Measurements from ENCODE around the gene MPHOSPH8. TPM values are rescaled to one million over a fixed set of nuclear protein-coding genes. Genes with fewer than 3 reads are reported as not detected.
"Not testable (repeated sequence)": the region's sequence is repeated elsewhere in the genome, so short reads cannot be mapped to it uniquely, and the experiment has no call there.

The MPHOSPH8 gene
- total RNA-seq, 1 donor from 2014 or later = 9.7 TPM

- H3K36me3 ChIP-seq (ENCODE audit: control insufficient read depth, insufficient read depth, low read length) = no peaks in the 10 kb centered on the region
- H3K27me3 ChIP-seq (ENCODE audit: control insufficient read depth, insufficient read depth, low read length) = no peaks in the 10 kb centered on the region
- no peak for TF ChIP-seq CTCF (IDR thresholded peaks at IDR 0.05; ENCODE audit: insufficient read depth, low read length, severe bottlenecking)
- no peak for DNase-seq (ENCODE audit: low read depth)
- FAIRE-seq = no peak
- H3K4me3 ChIP-seq (ENCODE audit: low read depth, low read length) = no peak overlapping the region
These were observed 25.9 kb upstream of the MPHOSPH8 start for GRCh38 chr13:19607523-19608078.

GRCh38 chr13:19618977-19619376 lies 14.5 kb upstream of the MPHOSPH8 start:
- no peak for FAIRE-seq
- no peak overlapping the region for H3K4me3 ChIP-seq (ENCODE audit: low read depth, low read length)
- DNase-seq (ENCODE audit: low read depth) = peak; percentile 56
- peak; percentile 73 for TF ChIP-seq CTCF (IDR thresholded peaks at IDR 0.05; ENCODE audit: insufficient read depth, low read length, severe bottlenecking)
- no peaks in the 10 kb centered on the region for H3K27me3 ChIP-seq (ENCODE audit: control insufficient read depth, insufficient read depth, low read length)
- no peaks in the 10 kb centered on the region for H3K36me3 ChIP-seq (ENCODE audit: control insufficient read depth, insufficient read depth, low read length)

GRCh38 chr13:19622193-19622592 lies 11.3 kb upstream of the MPHOSPH8 start:
- no peaks in the 10 kb centered on the region for H3K36me3 ChIP-seq (ENCODE audit: control insufficient read depth, insufficient read depth, low read length)
- FAIRE-seq (no peak), DNase-seq (ENCODE audit: low read depth) (peak; percentile 28)
- no peaks in the 10 kb centered on the region for H3K27me3 ChIP-seq (ENCODE audit: control insufficient read depth, insufficient read depth, low read length)
- no peak for TF ChIP-seq CTCF (IDR thresholded peaks at IDR 0.05; ENCODE audit: insufficient read depth, low read length, severe bottlenecking)
- no peak overlapping the region for H3K4me3 ChIP-seq (ENCODE audit: low read depth, low read length)

GRCh38 chr13:19624265-19624664 lies 9.2 kb upstream of the MPHOSPH8 start:
- Histone ChIP-seq H3K27me3 (ENCODE audit: control insufficient read depth, insufficient read depth, low read length) (no peaks in the 10 kb centered on the region), H3K4me3 (ENCODE audit: low read depth, low read length) (no peak overlapping the region), H3K36me3 (ENCODE audit: control insufficient read depth, insufficient read depth, low read length) (no peaks in the 10 kb centered on the region)
- DNase-seq (ENCODE audit: low read depth) (no peak), FAIRE-seq (no peak)
- TF ChIP-seq CTCF (IDR thresholded peaks at IDR 0.05; ENCODE audit: insufficient read depth, low read length, severe bottlenecking) = no peak

GRCh38 chr13:19632915-19633478 lies 462 bp upstream of the MPHOSPH8 start:
- no peak for FAIRE-seq
- peak; percentile 55 for DNase-seq (ENCODE audit: low read depth)
- peak overlapping the region; percentile 56 for H3K4me3 ChIP-seq (ENCODE audit: low read depth, low read length)
- no peaks in the 10 kb centered on the region for H3K36me3 ChIP-seq (ENCODE audit: control insufficient read depth, insufficient read depth, low read length)
- TF ChIP-seq CTCF (IDR thresholded peaks at IDR 0.05; ENCODE audit: insufficient read depth, low read length, severe bottlenecking) = no peak
- H3K27me3 ChIP-seq (ENCODE audit: control insufficient read depth, insufficient read depth, low read length) = no peaks in the 10 kb centered on the region

GRCh38 chr13:19634256-19634740 lies 839 bp downstream of the MPHOSPH8 start:
- Histone ChIP-seq H3K27me3 (ENCODE audit: control insufficient read depth, insufficient read depth, low read length) (no peaks in the 10 kb centered on the region), H3K36me3 (ENCODE audit: control insufficient read depth, insufficient read depth, low read length) (no peaks in the 10 kb centered on the region), H3K4me3 (ENCODE audit: low read depth, low read length) (peak overlapping the region; percentile 56)
- peak; percentile 26 for DNase-seq (ENCODE audit: low read depth)
- no peak for FAIRE-seq
- TF ChIP-seq CTCF (IDR thresholded peaks at IDR 0.05; ENCODE audit: insufficient read depth, low read length, severe bottlenecking) = no peak

- not testable (repeated sequence) for FAIRE-seq; H3K27me3 ChIP-seq (ENCODE audit: control insufficient read depth, insufficient read depth, low read length); H3K36me3 ChIP-seq (ENCODE audit: control insufficient read depth, insufficient read depth, low read length); DNase-seq (ENCODE audit: low read depth); H3K4me3 ChIP-seq (ENCODE audit: low read depth, low read length)
These were observed 2.5 kb downstream of the MPHOSPH8 start for GRCh38 chr13:19635926-19636325.

Measured in bronchial epithelial cell (primary cell).